Measurements from ENCODE around the gene SLC19A2.

SLC19A2 gene

DNA sequence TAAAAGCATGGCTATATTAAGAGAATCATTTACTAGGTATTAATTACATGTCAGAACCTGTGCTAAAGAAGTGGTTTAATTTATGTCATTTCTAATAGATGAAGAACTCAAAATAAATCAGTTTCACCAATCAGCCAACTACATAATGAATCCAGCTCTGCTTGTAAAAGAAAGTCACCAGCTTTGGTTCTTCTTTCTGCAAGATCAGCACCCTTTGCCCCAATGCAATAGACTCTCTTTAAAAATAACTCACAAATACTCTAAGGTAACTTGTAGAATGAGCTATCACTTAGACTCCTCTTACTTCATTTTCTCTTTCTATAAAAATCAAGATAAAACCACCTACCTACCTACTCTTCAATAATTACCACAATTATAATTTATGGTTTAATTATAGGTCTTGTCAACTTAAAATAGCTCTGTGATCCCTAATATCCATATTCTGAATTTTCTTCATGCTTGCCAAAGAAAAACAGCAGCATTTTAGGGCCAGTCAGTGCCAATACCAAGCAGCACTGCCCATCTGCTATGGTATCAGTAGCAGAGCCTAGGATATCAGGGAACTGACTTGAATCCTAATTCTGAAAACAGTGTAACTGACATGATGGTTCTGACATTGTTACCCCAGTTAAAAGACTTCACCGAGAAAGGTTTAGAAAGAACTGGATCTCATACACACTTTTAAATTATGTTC lies 11.3 kb downstream of the SLC19A2 start:
- no peak for DNase-seq (ENCODE audit: low read depth in 2 of 2)

DNA sequence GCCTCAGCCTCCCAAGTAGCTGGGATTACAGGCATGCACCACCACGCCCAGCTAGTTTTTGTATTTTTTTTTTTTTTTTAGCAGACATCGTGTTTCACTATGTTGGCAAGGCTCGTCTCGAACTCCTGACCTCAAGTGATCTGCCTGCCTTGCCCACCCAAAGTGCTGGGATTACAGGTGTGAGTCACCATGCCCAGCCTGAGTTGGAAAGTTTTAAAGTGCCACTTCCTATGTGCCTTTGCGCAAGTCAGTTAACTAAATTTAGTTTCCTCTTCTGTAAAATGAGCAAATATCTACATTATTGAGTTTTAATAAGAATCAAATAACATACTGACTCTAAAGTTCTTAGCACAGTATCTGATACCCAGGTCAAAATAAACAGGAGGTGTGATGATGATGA lies 12.4 kb downstream of the SLC19A2 start:
- no peak for DNase-seq (ENCODE audit: low read depth in 2 of 2)

DNA sequence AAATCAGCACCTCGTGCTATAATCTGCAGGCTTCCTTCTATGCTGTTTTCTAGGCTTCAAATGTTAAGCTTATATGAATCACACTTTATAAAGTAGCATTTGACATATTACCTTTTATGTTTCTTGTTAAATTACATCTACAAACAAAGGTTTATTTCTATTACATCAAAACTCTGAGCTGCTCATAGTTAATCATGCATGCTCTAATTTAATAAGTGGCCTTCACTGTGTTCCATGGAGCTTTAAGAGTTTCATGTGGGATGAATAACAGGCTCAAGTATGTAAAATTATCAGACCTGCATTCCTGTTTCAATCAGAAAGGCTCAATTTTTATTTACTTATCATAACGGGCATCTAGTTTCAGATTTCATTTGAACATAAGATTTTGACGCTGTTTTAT lies 13.0 kb downstream of the SLC19A2 start:
- DNase-seq (ENCODE audit: low read depth in 2 of 2) = no peak

DNA sequence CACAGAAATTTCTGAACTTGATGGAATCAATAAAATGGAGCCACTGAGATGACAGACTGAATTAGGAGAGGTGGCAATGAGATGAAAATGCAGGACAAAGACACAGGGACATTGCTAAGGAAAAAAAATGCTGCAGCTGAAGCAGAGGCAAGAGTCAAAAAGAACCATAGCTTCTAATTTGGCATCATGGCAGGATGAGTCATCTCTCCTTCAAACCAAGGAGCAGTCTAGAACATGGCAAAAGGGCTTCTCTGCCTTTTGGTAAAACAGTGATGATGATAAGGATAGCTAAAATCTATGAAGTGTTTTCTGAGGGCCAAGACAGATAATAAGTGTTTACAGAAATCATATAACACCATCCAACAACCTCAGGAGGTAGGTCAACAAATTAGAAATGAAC lies 16.8 kb downstream of the SLC19A2 start:
- DNase-seq (ENCODE audit: low read depth in 2 of 2) = no peak

DNA sequence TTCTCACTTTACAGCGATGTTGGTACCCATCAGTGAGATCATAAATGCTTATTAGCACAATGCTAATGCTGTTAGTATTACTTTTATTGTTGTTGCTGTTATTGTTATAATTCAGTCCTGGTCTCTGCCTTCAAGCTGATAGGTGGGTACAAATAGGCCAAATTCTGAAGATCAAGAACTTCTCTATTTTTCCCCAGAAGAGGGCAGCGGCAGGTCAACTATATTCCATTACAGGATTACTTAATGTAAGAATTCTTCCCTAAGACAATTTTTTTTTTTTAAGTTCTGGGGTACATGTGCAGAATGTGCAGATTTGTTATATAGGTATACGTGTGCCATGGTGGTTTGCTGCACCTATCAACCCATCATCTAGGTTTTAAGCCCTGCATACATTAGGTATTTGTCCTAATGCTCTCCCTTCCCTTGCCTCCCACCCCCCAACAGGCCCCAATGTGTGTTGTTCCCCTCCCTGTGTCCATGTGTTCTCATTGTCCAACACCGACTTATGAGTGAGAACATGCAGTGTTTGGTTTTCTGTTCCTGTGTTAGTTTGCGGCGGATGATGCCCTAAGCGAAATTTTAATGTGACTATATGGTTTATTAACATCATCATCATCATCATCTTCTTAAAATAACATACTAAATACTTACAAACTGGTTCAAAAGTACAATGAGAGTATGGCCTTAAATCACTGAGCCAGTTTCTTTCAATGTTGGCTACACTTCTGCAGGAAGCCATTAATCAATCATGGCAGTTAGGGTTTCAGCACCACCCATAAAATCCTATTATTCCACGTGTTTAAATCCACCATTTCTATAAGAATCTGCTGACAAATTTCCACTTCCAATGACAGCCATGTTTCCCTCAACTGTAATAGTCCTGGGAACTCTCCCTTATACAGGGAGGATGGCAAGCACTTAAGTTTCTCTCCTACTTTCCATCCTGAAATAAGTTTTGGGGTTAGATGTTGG lies 19.2 kb downstream of the SLC19A2 start:
- DNase-seq (ENCODE audit: low read depth in 2 of 2) = peak in 1 of 2 experiments; percentile 8

DNA sequence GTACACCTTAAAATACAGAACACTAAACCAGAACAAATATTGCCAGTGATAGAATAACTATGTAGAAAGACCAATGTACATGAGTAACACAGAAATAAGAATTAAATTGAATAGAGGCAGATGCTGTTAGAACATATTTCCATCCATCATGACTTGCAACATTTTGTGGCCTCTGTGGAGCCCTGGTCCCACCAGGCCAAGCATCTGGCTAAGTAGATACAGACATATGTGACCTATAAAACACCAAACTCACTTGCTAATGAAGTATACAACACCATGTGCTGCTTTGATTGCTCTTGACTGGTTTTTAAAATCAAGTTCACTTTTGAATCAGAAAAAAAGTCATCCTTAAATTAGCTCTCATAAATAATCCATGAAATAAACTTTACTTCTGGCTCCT lies 20.5 kb downstream of the SLC19A2 start:
- DNase-seq (ENCODE audit: low read depth in 2 of 2) = no peak

DNA sequence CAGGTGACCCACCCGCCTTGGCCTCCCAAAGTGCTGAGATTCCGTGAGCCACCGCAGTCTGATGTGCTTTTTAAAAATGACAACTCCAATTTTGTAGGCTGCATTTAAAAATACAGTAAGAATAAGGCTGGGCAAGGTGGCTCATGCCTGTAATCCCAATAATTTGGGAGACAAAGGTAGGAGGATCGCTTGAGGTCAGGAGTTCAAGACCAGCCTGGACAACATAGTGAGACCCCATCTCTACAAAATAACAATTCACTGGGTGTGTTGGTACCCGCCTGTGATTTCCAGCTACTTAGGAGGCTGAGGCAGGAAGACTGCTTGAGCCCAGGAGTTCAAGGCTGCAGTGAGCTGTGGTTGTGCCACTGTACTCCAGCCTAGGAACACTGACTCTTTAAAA lies 23.4 kb downstream of the SLC19A2 start:
- DNase-seq (ENCODE audit: low read depth in 2 of 2) = no peak

DNA sequence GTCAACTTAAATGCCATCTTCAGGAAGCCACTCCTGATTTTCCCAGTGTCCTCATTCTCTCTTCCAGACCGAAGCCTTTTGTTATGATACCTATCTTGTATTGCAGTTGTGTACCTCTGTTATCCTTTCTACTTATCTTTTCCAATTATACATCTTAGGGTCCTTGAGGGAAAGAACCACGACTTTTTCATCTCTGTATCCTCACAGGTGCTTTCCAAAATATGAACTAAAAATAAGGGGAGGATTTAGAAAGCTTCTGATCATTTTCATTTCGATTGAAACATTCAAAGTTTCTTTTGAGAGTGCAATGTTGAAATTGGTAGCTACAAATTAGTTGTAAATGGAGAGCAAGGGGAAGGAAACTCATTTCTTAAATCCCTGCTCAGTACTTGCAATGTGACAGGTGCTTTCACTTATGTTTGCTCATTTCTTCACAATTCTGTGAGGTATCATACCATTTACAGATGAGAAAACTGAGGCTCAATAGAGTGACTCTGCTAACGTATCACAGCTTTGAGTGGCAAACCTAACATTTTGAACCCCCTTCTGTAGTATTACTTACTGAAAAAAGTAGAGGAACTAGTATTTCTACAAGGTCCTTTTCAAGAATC lies 24.2 kb downstream of the SLC19A2 start:
- no peak for DNase-seq (ENCODE audit: low read depth in 2 of 2)

DNA sequence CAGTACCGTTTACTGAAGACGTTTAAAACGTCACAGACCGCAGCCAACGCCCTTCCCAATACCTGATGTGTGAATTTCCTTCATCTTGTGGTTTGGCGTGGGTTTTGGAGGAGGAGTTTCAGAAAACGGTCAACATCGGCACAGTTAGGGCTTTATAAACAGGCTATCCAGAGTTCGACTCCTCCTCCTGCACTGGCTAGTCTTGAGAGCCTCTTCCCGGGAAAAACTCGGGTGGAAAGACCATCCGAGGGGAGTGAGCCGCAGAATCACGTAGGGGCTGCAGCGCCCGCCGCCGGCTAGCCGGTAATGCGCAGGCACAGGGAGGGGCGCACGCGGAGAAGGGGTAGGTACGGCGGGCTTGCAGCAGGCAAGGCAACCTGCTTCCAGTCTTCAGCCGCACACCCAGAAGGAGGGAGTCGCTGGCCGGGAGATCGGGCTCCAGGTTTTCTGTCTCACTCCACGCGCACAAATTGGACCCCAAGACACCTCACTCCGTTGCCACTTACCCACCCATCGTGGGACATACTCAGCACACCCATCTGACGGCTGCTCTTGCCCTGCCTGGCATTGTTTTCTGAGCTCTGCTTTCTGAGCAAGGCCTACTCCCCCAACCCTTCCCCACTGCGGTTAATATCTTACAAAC lies 25.4 kb downstream of the SLC19A2 start:
- DNase-seq (ENCODE audit: low read depth in 2 of 2) = no peak

DNA sequence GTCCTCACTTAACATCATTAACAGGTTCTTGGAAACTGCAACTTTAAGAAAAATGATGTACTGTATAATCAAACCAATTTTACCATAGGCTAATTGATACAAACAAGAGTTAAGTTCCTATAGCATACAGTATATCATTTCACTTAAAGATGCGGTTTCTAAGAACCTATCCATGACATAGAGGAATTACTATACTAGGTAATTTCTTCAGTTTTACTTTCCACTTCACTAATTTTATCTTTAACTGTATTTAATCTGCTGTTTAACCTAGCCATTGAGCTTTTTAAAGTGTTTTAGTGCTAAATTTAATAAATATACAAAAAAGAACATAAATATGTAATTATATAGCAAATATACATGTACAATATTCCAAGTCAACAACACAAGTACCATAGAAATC lies 28.3 kb downstream of the SLC19A2 start:
- no peak for DNase-seq (ENCODE audit: low read depth in 2 of 2)

DNA sequence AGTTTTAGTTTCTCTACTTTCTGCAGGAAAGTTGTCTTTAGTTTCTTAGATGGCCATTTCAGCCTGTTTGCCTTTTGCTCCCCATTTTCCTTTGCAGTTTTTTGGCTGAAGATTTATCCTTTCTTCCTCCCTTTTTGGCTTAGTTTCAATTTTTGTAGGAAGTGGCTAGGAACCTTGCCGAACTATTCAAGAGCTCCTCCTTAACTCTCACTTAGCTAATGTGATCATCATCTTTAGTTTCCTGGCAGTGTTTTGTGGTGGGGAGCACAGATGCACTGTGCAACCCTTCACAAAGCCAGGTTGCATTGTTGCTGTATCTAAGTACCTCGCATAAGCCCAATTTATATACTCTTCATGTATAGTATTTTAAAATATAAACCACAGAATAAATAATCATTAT lies 29.7 kb downstream of the SLC19A2 start:
- no peak for DNase-seq (ENCODE audit: low read depth in 2 of 2)

DNA sequence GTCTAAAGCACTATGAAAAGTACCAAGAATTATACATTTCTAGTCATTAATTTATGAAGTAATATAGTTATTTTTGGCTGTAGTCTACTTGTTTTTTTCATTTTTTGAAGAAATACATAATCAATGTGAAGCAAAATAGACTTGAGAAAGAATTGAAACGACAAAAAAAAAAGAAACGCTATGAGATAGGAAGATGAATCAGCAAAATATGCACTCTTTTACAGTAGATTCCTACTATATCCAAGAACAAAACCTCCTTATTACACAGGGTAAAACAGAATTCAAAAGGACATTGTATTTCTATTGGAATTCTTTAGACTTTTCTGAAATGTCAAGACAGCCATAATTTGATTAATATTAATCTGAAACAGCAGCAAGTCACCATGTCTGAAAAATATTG lies 32.8 kb downstream of the SLC19A2 start:
- no peak for DNase-seq (ENCODE audit: low read depth in 2 of 2)

DNA sequence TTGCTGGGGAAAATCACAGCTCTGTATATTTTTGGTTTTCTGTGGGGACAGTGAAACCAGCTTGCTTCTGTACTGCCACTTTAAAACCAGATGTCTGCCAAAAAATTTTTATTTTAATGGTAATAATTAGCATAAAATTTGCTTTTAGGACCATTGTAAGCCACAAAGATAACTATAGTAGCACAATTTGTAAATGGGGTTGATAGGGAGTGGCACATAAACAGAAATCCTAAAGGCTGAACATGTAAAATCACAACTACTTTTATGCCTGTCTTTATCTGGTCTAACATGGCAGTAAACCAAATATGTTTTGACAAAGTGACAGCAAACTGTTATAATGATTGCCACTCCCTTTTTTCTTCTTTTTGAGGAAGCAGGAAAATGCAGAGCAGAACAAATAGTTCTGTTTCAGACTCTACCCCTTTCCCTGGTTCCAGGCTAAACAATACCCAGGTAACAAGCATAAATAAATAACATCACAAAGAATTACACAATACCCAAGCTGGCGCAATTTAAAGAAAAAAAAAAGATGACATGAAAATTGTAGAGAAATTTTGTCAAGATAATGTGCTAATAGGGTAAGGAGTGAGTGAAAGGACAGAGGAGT lies 34.4 kb downstream of the SLC19A2 start:
- DNase-seq (ENCODE audit: low read depth in 2 of 2) = no peak

DNA sequence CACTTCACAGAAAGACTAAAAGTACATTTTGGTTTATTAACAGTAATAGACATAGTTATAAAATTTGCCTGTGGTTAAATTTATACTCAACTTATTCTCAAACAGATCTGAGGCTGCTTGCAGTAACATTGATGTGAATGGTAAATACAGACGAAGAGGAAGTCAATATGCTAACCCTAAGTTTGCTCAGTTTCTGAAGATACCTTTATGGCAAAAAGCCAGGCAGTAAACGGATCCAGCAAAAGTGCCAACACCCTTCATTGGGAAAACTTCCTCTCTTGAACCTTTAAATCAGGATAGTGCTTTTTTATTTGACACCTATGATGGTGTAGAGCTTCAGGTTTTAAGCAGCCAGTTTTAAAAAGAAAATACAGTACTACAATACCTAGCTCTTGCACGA lies 41.8 kb downstream of the SLC19A2 start:
- DNase-seq (ENCODE audit: low read depth in 2 of 2) = no peak

DNA sequence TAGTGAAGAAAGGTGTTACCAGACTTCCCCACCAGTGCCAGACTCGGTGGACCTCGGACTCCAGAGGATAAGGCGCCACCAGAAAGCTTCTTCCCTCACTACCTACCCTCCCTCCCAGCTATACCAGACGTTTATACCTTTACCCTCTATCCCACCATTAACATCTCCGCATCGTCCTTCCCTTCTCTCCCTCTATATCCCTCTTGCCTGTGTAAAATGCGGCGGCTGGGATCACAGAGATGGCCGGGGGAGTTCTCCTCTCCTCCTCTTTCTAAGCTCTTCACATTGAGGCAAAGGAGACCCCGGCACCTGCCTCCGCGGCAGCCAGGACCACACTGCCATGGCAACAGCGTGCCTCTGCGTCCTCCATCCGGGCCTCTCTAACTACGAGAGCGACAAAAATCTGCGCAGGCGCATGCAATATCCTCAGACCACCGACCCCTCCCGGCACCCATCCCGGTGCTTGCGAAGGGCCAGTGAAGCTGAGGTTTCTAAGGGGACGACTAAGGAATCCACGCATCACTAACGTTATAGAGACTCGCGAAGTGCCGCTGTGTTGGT lies 58.6 kb downstream of the SLC19A2 start, which contains the start of gene CCDC181:
Gene CCDC181 (minus strand): TSS at position 394 of the 561 bp plus-strand sequence. CDS start 2,547 bp downstream, outside the sequence.
- peak; percentile 48 to 55 for DNase-seq (ENCODE audit: low read depth in 2 of 2)

DNA sequence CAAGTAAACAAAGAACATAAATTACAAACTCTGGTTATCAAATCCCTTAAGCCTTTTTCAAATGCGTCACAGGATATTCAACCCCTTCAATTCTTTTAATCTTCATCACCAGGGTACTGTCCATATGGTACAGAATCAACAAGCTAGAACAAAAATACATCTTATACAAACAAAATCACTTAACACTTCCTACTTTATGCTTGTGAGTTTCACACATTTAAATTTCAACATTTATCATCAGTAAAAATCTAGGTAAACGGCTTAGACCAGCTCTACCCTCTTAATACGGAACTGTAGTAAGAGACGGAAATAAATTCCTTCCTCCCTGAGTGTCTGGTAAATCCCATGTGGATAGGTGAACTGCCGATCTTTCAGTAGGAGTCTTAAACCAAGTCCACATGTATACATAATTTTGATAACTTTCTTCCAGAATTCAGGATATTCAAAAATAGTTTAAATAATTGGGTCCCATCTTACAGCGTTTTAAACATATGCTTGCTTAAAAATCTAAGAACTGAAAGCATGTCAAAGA lies 59.5 kb downstream of the SLC19A2 start:
- no peak for DNase-seq (ENCODE audit: low read depth in 2 of 2)

DNA sequence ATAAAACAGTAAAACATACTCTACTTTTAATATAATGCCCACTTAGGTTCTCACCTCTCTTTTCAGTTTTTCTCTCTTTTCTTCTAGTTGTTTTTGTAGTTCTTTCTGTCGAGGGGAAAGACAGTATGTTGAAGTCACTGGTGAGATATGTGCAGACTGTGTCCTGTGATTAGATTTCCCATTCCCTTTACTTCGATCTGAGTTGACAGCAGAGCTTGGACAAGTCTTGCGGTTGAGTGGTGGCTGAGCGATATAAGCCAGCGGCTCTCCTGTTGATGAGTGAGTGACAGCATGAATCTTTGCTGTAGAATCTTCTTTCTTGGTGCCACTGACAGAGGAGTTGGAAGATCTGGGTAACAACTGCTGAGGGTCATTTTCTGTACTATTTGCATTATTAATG lies 64.4 kb downstream of the SLC19A2 start:
- no peak for DNase-seq (ENCODE audit: low read depth in 2 of 2)

DNA sequence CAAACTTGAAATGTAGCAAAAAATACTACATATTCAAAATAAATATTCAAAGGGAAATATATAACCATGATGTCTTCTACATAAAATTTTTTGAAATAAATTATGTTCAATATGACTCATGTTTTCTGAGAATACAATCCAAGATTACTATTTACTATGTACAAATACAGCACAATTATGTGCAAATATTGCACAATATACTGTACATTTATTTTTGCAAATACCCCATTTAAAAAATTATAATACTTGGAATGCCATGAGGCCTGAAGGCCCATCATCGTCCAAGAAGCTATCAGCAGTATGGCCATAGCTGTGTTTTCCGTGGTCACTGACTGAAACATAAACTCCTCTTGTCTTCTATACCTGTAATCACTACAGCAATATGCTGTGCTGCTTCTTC lies 70.8 kb downstream of the SLC19A2 start:
- DNase-seq (ENCODE audit: low read depth in 2 of 2) = no peak
